Neural cell (in vitro differentiated cells): ENCODE data around the gene PHF24.

Experiments used
- EZH2 ChIP-seq: fragments of 200-600, 300-800 bp; shearing (Covaris generic), sonication (generic); IDR thresholded peaks from 2 replicates; pipeline ENCODE4 v1.6.1; 2014; ENCODE audit warnings: antibody characterized with exemption, low read length, borderline replicate concordance, mild to moderate bottlenecking; ENCODE audit not compliant: insufficient read depth, poor library complexity, severe bottlenecking
- RAD21 ChIP-seq: fragments of 450-650 bp; conservative IDR thresholded peaks from 2 replicates; pipeline ENCODE4 v1.6.1; 2014; ENCODE audit warnings: antibody characterized with exemption, mild to moderate bottlenecking, moderate library complexity

GRCh38 chr9:34994260-34994899 lies 36.3 kb downstream of the PHF24 start:
- TF ChIP-seq RAD21: peak; percentile 81
- no peak for TF ChIP-seq EZH2
